HCT116 (cell line): ENCODE results near the gene NAA40. TPM values are rescaled to one million over a fixed set of nuclear protein-coding genes. Genes with fewer than 3 reads are reported as not detected.

ENCODE experiments used
- ATAC-seq: fragments of 200-7000 bp; cut with Tn5 transposase; 2 replicates; pipeline ENCODE4 v1.9.1; 2020; ENCODE audit warnings: mild to moderate bottlenecking, moderate library complexity
- BruUV-seq: library from RNA; stranded (reverse); fragments of 400-500 nt; replicated peaks from 2 replicates; lab custom pipeline; 2021; lab: Mats Ljungman, UMichigan
- CTCF ChIA-PET: fragments of 300-600 bp; sonication (Branson Sonifier 250); formaldehyde crosslinking; loops from one replicate; lab custom pipeline; 2021; ENCODE audit warnings: antibody characterized with exemption; lab: Charles Lee
- POLR2A ChIA-PET: fragments of 300-600, 350-600 bp; sonication (Branson Sonifier 250); formaldehyde crosslinking; loops from one replicate; lab custom pipeline; 2021; ENCODE audit warnings: antibody characterized with exemption; lab: Charles Lee
- RAD21 ChIA-PET, 2 experiments: fragments of 300-600 bp; sonication (Branson Sonifier 250); formaldehyde crosslinking; loops; one replicate each; lab custom pipeline; 2023; ENCODE audit warnings: low total read pairs in 2 of 2; ENCODE audit not compliant: uncharacterized antibody in 2 of 2, unreplicated experiment in 2 of 2, low non-redundant PET in 1 of 2; lab: Charles Lee
- DNase-seq: peaks from one replicate; pipeline ENCODE4 v3.0.0-alpha.2; 2010; ENCODE audit warnings: low read depth, low spot score
- H2AFZ ChIP-seq: fragments of 200-600 bp; shearing (Covaris generic), sonication (generic); 2 replicates; pipeline ENCODE4 v1.6.1; 2017; ENCODE audit warnings: low read depth, mixed run types, mixed read lengths, antibody characterized with exemption, low read length; ENCODE audit not compliant: poor library complexity, severe bottlenecking
- H3K27ac ChIP-seq: 2 replicates; pipeline ENCODE4 v1.5.1; 2012; ENCODE audit warnings: low read depth, low read length
- H3K27me3 ChIP-seq: fragments of 200-600 bp; sonication (generic); 2 replicates; pipeline ENCODE4 v1.6.1; 2016; ENCODE audit warnings: mixed run types, low read length, mixed read lengths; ENCODE audit not compliant: insufficient read depth
- H3K36me3 ChIP-seq, 2 experiments: fragments of 200-500 bp in 1 of 2; fragments of 200-600 bp in 1 of 2; sonication (Bioruptor generic) in 1 of 2; sonication (generic) in 1 of 2; 2 replicates each; pipeline versions ENCODE4 v1.5.1 to v1.6.1; 2014 to 2016; ENCODE audit warnings: low read length in 2 of 2, inconsistent platforms in 1 of 2, mixed read lengths in 1 of 2, mixed run types in 1 of 2; ENCODE audit not compliant: insufficient read depth in 2 of 2, control insufficient read depth in 1 of 2
- H3K4me1 ChIP-seq, 2 experiments: fragments of 200-600 bp in 1 of 2; sonication (generic) in 1 of 2; 2 replicates each; pipeline versions ENCODE4 v1.5.1 to v1.6.1; 2012 to 2017; ENCODE audit warnings: low read length in 2 of 2, inconsistent platforms in 1 of 2, mild to moderate bottlenecking in 1 of 2, mixed read lengths in 1 of 2, mixed run types in 1 of 2, moderate library complexity in 1 of 2; ENCODE audit not compliant: insufficient read depth in 2 of 2, control insufficient read depth in 1 of 2
- H3K4me2 ChIP-seq: fragments of 200-600 bp; sonication (generic); 2 replicates; pipeline ENCODE4 v1.6.1; 2017; ENCODE audit warnings: mixed run types, low read length, mixed read lengths
- H3K4me3 ChIP-seq, 2 experiments: fragments of 200-600 bp in 1 of 2; sonication (generic) in 1 of 2; replicated peaks in 1 of 2; 2 replicates each; pipeline ENCODE4 v1.5.1; 2011 to 2016; ENCODE audit warnings: low read length in 2 of 2, control low read depth in 1 of 2, low read depth in 1 of 2, mild to moderate bottlenecking in 1 of 2, mixed read lengths in 1 of 2, mixed run types in 1 of 2
- H3K79me2 ChIP-seq: fragments of 200-600 bp; sonication (generic); 2 replicates; pipeline ENCODE4 v1.6.1; 2017; ENCODE audit warnings: mild to moderate bottlenecking, mixed run types, low read length, moderate library complexity, mixed read lengths; ENCODE audit not compliant: insufficient read depth
- H3K9ac ChIP-seq: fragments of 200-600 bp; sonication (generic); 2 replicates; pipeline ENCODE4 v1.6.1; 2016; ENCODE audit warnings: low read length, mixed read lengths
- H3K9me2 ChIP-seq: fragments of 200-600 bp; sonication (generic), shearing (Covaris generic); 2 replicates; pipeline ENCODE4 v1.6.1; 2017; ENCODE audit warnings: mixed run types, mild to moderate bottlenecking, moderate library complexity; ENCODE audit not compliant: insufficient read depth
- H3K9me3 ChIP-seq, 2 experiments: fragments of 200-500 bp in 1 of 2; fragments of 200-600 bp in 1 of 2; sonication (Bioruptor generic) in 1 of 2; sonication (generic) in 1 of 2; 2 replicates each; pipeline ENCODE4 v1.6.1; 2014 to 2017; ENCODE audit warnings: low read length in 2 of 2, mixed read lengths in 2 of 2, inconsistent platforms in 1 of 2, low read depth in 1 of 2, mild to moderate bottlenecking in 1 of 2, mixed run types in 1 of 2, moderate library complexity in 1 of 2; ENCODE audit not compliant: control insufficient read depth in 1 of 2, insufficient read depth in 1 of 2
- H4K20me1 ChIP-seq: fragments of 200-600 bp; sonication (generic), shearing (Covaris generic); 2 replicates; pipeline ENCODE4 v1.6.1; 2017; ENCODE audit warnings: mixed run types, mild to moderate bottlenecking, moderate library complexity; ENCODE audit not compliant: insufficient read depth
- CBX3 ChIP-seq: IDR thresholded peaks from 2 replicates; pipeline ENCODE4 v1.6.1; 2012; ENCODE audit warnings: low read depth
- CEBPB ChIP-seq: IDR thresholded peaks from 2 replicates; pipeline ENCODE4 v1.6.1; 2012; ENCODE audit warnings: low read depth
- EZH2 ChIP-seq: fragments of 200-600 bp; sonication (generic); IDR thresholded peaks from 2 replicates; pipeline ENCODE4 v1.6.1; 2017; ENCODE audit warnings: antibody characterized with exemption, mixed run types
- EZH2phosphoT487 ChIP-seq: fragments of 200-600 bp; IDR thresholded peaks from 2 replicates; pipeline ENCODE4 v1.6.1; 2018; ENCODE audit warnings: antibody characterized with exemption, borderline replicate concordance
- FOSL1 ChIP-seq: IDR thresholded peaks from 2 replicates; pipeline ENCODE4 v1.6.1; 2012; ENCODE audit warnings: low read depth
- POLR2A ChIP-seq: IDR thresholded peaks from 2 replicates; pipeline ENCODE4 v1.7.0; 2011; ENCODE audit warnings: borderline replicate concordance; ENCODE audit not compliant: insufficient read depth, insufficient read length; ENCODE audit errors: extremely low read depth
- POLR2AphosphoS5 ChIP-seq: IDR thresholded peaks from 2 replicates; pipeline ENCODE4 v1.6.1; 2011; ENCODE audit warnings: mild to moderate bottlenecking, low read depth, low read length, moderate library complexity
- RAD21 ChIP-seq: IDR thresholded peaks from 2 replicates; pipeline ENCODE4 v1.6.1; 2012; ENCODE audit warnings: low read depth, mild to moderate bottlenecking
- SIN3A ChIP-seq: IDR thresholded peaks from 2 replicates; pipeline ENCODE4 v1.6.1; 2012; ENCODE audit warnings: low read depth
- SP1 ChIP-seq: IDR thresholded peaks from 2 replicates; pipeline ENCODE4 v1.6.1; 2012; ENCODE audit warnings: low read depth
- SRF ChIP-seq: IDR thresholded peaks from 2 replicates; pipeline ENCODE4 v1.6.1; 2012; ENCODE audit warnings: low read depth
- TCF7L2 ChIP-seq: IDR thresholded peaks from 2 replicates; pipeline ENCODE4 v1.7.0; 2011; ENCODE audit warnings: borderline replicate concordance, inconsistent platforms; ENCODE audit not compliant: insufficient read depth, insufficient read length; ENCODE audit errors: extremely low read depth
- YY1 ChIP-seq: IDR thresholded peaks from 2 replicates; pipeline ENCODE4 v1.6.1; 2011; ENCODE audit warnings: low read length, low read depth, moderate library complexity, mild to moderate bottlenecking; ENCODE audit not compliant: insufficient replicate concordance; ENCODE audit errors: extremely low read depth
- ZFX ChIP-seq: fragments of 450-650 bp; IDR thresholded peaks from 2 replicates; pipeline ENCODE4 v1.6.1; 2017
- ZNF274 ChIP-seq: fragments of 200-500 bp; sonication (Bioruptor generic); IDR thresholded peaks from 2 replicates; pipeline ENCODE4 v1.6.1; 2014; ENCODE audit warnings: mild to moderate bottlenecking, low read depth, low read length, inconsistent platforms
- intact Hi-C: fragments of 100-400 bp; cut with micrococcal nuclease; formaldehyde crosslinking; loops from 2 replicates; pipeline ENCODE4 v1.10.0; 2022
- total RNA-seq: library from RNA; stranded (reverse); gene quantifications from one replicate; pipeline ENCODE4 v1.2.1, GENCODE V29; 2021; ENCODE audit not compliant: unreplicated experiment
- TF ChIP-seq, protein P1 (sequence below): IDR thresholded peaks from 2 replicates; pipeline ENCODE4 v1.6.1; 2011; ENCODE audit warnings: mild to moderate bottlenecking, low read length, moderate library complexity; ENCODE audit not compliant: insufficient replicate concordance; ENCODE audit errors: extremely low read depth
- TF ChIP-seq, protein P2 (sequence below): IDR thresholded peaks from 2 replicates; pipeline ENCODE4 v1.6.1; 2012
- TF ChIP-seq, protein P3 (sequence below): IDR thresholded peaks from 2 replicates; pipeline ENCODE4 v1.6.1; 2012; ENCODE audit warnings: low read depth
- TF ChIP-seq, protein P4 (sequence below): IDR thresholded peaks from 2 replicates; pipeline ENCODE4 v1.6.1; 2012

The NAA40 gene
- total RNA-seq, 1 experiment from 2014 or later: 25.3 TPM

DNA sequence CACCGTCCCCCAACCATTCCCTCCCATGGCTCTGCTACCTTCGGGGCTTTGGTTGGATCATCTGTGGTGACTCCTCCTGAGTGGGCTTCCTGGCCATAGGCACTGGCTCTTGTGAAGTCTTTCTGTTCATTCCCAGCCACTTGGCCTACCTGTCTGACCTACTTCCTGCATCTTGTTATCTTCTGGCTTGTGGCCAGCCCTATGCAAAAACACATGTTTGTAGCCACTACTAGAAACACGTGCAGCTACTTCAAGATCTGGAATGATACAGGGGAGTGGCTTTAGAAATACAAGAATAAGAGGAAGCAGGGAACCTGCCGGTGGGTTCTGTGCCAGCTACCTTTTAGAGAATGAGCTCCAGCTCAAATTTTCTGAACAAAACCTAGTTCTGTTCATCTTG, 42.7 kb upstream of the NAA40 start:
- ChIA-PET POLR2A (no interaction called here), RAD21 (no interaction called here)
- no peak overlapping the region for H3K4me3 ChIP-seq
- H3K36me3 ChIP-seq: peaks cover 34 to 37% of the 10 kb centered on the region in 2 experiments
- H4K20me1 ChIP-seq: no peaks in the 10 kb centered on the region; the same call in 1 of the 2 replicates
- no peaks in the 10 kb centered on the region for H3K9me3 ChIP-seq
- intact Hi-C loops: no loop called here
- peaks cover 32% of the 10 kb centered on the region for H3K79me2 ChIP-seq
- H3K9me2 ChIP-seq: no peaks in the 10 kb centered on the region
- BruUV-seq: no TSS peak
- TF ChIP-seq, protein P1, sequence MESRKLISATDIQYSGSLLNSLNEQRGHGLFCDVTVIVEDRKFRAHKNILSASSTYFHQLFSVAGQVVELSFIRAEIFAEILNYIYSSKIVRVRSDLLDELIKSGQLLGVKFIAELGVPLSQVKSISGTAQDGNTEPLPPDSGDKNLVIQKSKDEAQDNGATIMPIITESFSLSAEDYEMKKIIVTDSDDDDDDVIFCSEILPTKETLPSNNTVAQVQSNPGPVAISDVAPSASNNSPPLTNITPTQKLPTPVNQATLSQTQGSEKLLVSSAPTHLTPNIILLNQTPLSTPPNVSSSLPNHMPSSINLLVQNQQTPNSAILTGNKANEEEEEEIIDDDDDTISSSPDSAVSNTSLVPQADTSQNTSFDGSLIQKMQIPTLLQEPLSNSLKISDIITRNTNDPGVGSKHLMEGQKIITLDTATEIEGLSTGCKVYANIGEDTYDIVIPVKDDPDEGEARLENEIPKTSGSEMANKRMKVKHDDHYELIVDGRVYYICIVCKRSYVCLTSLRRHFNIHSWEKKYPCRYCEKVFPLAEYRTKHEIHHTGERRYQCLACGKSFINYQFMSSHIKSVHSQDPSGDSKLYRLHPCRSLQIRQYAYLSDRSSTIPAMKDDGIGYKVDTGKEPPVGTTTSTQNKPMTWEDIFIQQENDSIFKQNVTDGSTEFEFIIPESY: no peak
- no peak for TF ChIP-seq SP1
- TF ChIP-seq CEBPB: no peak
- TF ChIP-seq SIN3A: no peak
- TF ChIP-seq YY1: no peak
- TF ChIP-seq CBX3: no peak
- no peak for TF ChIP-seq POLR2A
- no peak for TF ChIP-seq ZNF274
- no peak for TF ChIP-seq EZH2
- TF ChIP-seq TCF7L2: no peak
- TF ChIP-seq, protein P2, sequence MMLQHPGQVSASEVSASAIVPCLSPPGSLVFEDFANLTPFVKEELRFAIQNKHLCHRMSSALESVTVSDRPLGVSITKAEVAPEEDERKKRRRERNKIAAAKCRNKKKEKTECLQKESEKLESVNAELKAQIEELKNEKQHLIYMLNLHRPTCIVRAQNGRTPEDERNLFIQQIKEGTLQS: no peak
- no peak for TF ChIP-seq ZFX
- TF ChIP-seq EZH2phosphoT487: no peak
- TF ChIP-seq, protein P3, sequence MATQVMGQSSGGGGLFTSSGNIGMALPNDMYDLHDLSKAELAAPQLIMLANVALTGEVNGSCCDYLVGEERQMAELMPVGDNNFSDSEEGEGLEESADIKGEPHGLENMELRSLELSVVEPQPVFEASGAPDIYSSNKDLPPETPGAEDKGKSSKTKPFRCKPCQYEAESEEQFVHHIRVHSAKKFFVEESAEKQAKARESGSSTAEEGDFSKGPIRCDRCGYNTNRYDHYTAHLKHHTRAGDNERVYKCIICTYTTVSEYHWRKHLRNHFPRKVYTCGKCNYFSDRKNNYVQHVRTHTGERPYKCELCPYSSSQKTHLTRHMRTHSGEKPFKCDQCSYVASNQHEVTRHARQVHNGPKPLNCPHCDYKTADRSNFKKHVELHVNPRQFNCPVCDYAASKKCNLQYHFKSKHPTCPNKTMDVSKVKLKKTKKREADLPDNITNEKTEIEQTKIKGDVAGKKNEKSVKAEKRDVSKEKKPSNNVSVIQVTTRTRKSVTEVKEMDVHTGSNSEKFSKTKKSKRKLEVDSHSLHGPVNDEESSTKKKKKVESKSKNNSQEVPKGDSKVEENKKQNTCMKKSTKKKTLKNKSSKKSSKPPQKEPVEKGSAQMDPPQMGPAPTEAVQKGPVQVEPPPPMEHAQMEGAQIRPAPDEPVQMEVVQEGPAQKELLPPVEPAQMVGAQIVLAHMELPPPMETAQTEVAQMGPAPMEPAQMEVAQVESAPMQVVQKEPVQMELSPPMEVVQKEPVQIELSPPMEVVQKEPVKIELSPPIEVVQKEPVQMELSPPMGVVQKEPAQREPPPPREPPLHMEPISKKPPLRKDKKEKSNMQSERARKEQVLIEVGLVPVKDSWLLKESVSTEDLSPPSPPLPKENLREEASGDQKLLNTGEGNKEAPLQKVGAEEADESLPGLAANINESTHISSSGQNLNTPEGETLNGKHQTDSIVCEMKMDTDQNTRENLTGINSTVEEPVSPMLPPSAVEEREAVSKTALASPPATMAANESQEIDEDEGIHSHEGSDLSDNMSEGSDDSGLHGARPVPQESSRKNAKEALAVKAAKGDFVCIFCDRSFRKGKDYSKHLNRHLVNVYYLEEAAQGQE: no peak
- TF ChIP-seq SRF: no peak
- TF ChIP-seq, protein P4, sequence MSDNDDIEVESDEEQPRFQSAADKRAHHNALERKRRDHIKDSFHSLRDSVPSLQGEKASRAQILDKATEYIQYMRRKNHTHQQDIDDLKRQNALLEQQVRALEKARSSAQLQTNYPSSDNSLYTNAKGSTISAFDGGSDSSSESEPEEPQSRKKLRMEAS: no peak
- TF ChIP-seq POLR2AphosphoS5: no peak
- TF ChIP-seq FOSL1: no peak
- no peak for TF ChIP-seq RAD21
- TF ChIP-seq, all 23 proteins: peak for 0
- Histone ChIP-seq H3K27ac (no peak overlapping the region), H2AFZ (no peak overlapping the region), H3K27me3 (no peaks in the 10 kb centered on the region), H3K9ac (no peak overlapping the region), H3K4me2 (no peak overlapping the region), H3K4me1 (no peaks in the 10 kb centered on the region)
- ATAC-seq (no peak), DNase-seq (no peak)
- CTCF ChIA-PET: no interaction called here
